Right ventricle myocardium inferior (tissue), 1 donor: ENCODE measurements around the gene CD63. TPM values are rescaled to one million over a fixed set of nuclear protein-coding genes. Genes with fewer than 3 reads are reported as not detected.

Experiments
- ATAC-seq: fragments of 200-7000 bp; cut with Tn5 transposase; one replicate; pipeline ENCODE4 v1.9.1; 2020; ENCODE audit warnings: mild to moderate bottlenecking, moderate library complexity
- DNase-seq: peaks from one replicate; pipeline ENCODE4 v3.0.0; 2021; ENCODE audit errors: missing footprints
- intact Hi-C: fragments of 100-400 bp; cut with DNase I; formaldehyde crosslinking; loops from one replicate; pipeline ENCODE4 v1.11.0; 2022
- total RNA-seq: library from RNA; stranded (reverse); fragmentation: NEBNext Ultra II Directional; extraction: Animal tissue kit (Norgen Biotek cat#: 25700); gene quantifications from one replicate; pipeline ENCODE4 v1.2.1, GENCODE V29; 2021
- donor health status: DM: no; HTN: yes; CAD: no; lungs with severe emphysema.

CD63 gene
- total RNA-seq, 1 donor from 2014 or later: 790 TPM

DNA sequence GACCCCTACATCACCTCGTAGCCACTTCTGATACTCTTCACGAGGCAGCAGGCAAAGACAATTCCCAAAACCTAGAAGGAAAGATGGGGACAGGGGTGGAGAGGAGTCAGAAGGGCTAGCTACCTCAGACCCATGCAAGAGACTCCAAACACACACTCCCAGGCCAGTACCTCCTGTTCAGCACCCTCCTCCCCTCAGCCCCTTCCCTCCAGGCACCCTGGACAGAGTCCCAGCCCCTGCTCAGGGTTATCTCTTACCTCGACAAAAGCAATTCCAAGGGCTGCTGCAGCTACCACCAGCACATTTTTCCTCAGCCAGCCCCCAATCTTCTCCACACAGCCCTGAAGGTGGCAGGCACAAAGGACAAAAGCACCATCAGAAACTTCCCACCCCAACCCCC lies 3.3 kb downstream of the CD63 start:
- intact Hi-C loops: no loop called here
- DNase-seq (no peak), ATAC-seq (no peak)

DNA sequence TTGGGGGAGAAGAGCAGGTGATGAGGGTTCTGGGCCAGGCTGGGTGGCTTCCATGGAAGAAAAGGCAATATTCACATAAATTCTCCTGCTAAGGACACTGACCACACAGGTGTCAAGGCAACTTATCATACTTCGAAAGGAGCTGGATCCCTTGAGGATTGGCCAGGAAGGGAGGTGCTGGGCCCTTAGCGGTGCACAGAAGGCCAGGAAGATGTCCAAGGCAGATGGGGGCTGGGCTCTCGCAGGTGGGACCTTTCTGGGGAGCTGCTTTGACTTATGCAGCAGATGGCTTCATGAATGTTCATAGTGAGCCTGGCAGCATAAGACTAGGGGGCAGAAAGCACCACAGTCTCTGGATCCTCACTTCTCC lies 3.9 kb downstream of the CD63 start:
- DNase-seq (no peak), ATAC-seq (no peak)
- intact Hi-C loops: loop anchor here (5.0 kb wide), 1 partner anchor 43 kb away; a partner anchor contains a TSS

DNA sequence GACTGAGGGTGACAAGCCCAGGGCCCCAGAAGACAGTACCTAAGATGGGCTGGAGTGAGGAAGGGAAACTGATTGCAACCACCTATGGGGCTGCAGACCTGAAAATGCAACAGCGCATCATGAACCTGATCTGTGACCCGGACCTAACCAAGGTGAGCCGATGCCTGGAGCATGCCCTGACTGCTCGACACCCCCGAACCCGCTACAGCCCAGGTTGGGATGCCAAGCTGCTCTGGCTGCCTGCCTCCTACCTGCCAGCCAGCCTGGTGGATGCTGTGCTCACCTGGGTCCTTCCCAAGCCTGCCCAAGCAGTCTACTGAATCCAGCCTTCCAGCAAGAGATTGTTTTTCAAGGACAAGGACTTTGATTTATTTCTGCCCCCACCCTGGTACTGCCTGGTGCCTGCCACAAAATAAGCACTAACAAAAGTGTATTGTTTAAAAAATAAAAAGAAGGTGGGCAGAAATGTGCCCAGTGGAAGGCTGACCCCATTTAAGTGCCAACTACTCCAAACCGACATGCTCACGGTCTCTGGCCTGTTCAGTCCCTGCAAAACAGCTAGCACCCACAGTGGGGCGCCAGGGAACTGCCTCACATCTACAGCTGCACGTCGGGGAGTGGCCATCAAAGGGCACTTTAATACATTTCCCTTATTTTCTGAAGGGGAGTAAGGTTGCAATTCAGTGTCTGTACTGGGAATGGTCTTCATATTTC lies 4.4 kb downstream of the CD63 start:
- DNase-seq (peak; percentile 89), ATAC-seq (no peak)
- intact Hi-C loops: loop anchor here (5.0 kb wide), 1 partner anchor 42 kb away; a partner anchor contains a TSS

DNA sequence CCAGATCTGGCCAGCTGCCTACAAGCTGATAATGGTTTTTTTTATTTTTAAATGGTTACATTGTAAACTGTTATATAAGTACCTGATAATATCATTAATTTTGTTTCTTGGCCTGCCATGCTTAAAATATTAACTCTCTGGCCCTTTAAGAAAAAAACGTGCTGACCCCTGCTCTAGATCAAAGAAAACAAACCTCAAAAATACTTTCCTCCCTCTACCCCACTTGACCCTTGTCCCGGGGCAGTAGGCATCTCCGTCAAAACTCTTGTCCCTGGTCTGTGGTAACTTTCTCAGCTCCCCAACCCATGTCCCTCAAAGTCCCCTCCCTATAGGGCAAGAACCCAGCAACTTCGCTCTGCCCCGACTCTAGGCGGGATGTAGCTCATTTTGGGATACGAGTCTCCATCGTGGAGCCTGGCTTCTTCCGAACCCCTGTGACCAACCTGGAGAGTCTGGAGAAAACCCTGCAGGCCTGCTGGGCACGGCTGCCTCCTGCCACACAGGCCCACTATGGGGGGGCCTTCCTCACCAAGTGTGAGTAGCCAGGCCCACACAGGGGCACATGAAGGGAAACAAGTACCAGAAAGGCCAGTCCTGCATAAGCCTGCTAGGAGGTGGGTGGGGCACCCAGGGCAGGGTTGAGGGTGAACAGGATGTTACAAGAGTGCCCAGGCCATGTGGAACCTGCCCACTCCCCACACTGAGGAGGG lies 5.1 kb downstream of the CD63 start:
- intact Hi-C loops: loop anchor here (5.0 kb wide), 1 partner anchor 41 kb away; a partner anchor contains a TSS
- DNase-seq (no peak), ATAC-seq (no peak)

DNA sequence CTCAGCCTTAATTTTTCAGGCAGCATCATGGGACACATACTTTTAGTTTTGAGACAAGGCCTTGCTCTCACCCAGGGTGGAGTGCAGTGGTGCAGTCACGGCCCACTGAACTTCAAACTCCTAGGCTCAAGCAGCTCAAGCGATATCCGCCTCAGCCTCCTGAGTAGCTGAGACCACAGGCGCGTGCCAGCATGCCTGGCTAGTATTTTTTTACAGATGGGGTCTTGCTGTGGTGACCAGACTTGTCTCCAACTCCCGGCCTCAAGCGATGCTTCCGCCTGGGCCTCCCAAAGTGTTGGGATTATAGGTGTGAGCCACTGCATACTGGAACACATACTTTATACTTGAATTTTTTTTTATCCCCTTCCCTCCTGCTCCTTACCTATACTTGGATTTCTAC lies 5.9 kb downstream of the CD63 start:
- no peak for ATAC-seq
- DNase-seq: no peak
- intact Hi-C loops: loop anchor here (5.0 kb wide), 1 partner anchor 41 kb away; a partner anchor contains a TSS

DNA sequence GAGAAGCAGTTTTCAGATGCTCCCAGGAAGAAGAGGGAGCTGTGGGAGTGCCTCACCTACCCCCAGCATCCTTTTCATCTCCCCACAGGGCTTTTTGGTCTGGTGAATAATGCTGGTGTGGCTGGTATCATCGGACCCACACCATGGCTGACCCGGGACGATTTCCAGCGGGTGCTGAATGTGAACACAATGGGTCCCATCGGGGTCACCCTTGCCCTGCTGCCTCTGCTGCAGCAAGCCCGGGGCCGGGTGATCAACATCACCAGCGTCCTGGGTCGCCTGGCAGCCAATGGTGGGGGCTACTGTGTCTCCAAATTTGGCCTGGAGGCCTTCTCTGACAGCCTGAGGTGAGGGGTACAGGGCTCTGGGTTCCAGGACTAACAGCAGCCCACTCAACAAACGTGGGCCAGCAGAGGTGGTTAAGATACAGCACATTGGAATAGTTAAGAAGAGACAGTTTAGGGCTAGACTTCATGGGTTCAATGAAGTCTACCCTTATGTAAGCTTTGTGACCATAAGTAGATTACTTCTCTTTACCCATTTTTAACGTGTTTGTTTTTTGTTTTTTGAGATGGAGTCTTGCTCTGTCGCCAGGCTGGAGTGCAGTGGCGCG lies 7.1 kb downstream of the CD63 start:
- intact Hi-C loops: loop anchor here (2.0 to 5.0 kb wide), 2 partner anchors 15 to 39 kb away; partner anchors contain the start of gene ITGA7
- DNase-seq (no peak), ATAC-seq (no peak)

DNA sequence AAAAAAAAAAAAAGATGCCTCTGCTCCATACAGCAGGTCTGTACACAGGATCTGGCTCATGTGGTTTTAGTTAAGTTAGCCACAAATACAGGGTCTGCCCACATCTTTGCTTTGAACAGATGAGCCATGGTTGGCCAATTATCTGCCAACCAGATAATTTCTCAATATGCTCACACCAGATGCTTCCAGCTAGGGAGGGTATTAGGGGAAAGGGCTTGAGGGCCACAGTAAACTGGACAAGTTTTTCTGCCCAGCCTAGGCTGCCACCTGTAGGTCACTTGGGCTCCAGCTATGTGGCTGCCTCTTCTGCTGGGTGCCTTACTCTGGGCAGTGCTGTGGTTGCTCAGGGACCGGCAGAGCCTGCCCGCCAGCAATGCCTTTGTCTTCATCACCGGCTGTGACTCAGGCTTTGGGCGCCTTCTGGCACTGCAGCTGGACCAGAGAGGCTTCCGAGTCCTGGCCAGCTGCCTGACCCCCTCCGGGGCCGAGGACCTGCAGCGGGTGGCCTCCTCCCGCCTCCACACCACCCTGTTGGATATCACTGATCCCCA lies 7.8 kb downstream of the CD63 start:
- peak; percentile 79 for DNase-seq
- peak; percentile 43 for ATAC-seq
- intact Hi-C loops: loop anchor here (2.0 to 5.0 kb wide), 2 partner anchors 14 to 39 kb away; partner anchors contain the start of gene ITGA7

DNA sequence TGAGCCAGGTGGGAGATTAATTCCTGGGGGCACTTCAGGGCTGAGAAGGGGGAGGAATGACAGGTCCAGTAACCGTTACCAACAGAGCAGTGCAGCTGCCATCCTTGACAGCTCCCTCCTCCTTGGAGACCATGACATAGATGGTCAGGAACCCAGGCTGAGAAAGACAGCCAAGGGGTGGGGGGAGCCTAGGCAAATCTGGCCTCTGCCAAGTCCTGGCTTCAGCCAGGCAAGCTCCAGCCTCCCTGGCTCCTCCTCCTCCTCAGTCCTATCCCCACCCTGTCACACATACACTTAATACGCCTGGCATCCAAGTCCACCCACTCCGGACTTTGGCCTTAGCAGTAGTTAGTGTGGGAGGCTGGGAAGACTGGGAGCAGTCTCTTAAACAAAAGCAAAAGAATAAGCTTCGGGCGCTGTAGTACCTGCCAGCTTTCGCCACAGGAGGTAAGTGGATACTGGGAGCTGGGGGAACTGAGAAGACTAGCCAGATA lies 8.7 kb downstream of the CD63 start, which contains the start of gene RDH5:
Gene RDH5 (plus strand): TSS at position 323 of the 494 bp plus-strand sequence. CDS start 792 bp downstream, outside the sequence.
- ATAC-seq: peak; percentile 65
- intact Hi-C loops: loop anchor here (2.0 to 5.0 kb wide), 2 partner anchors 13 to 38 kb away; partner anchors contain the start of gene ITGA7
- DNase-seq: no peak

DNA sequence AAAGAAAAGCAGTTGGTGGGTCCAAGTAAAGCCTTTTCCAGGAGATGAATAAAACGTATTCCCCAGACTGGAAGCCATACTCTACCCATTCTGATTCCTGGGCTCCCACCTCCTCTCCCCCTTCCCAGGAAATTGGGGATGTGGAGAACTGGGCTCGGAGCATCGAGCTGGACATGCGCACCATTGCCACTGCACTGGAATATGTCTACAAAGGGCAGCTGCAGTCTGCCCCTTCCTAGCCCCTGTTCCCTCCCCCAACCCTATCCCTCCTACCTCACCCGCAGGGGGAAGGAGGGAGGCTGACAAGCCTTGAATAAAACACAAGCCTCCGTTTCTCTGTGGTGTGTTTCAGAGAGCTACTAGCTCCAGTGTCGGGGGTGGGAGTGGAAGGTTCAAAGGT lies 9.4 kb downstream of the CD63 start:
- DNase-seq (no peak), ATAC-seq (no peak)
- intact Hi-C loops: no loop called here

DNA sequence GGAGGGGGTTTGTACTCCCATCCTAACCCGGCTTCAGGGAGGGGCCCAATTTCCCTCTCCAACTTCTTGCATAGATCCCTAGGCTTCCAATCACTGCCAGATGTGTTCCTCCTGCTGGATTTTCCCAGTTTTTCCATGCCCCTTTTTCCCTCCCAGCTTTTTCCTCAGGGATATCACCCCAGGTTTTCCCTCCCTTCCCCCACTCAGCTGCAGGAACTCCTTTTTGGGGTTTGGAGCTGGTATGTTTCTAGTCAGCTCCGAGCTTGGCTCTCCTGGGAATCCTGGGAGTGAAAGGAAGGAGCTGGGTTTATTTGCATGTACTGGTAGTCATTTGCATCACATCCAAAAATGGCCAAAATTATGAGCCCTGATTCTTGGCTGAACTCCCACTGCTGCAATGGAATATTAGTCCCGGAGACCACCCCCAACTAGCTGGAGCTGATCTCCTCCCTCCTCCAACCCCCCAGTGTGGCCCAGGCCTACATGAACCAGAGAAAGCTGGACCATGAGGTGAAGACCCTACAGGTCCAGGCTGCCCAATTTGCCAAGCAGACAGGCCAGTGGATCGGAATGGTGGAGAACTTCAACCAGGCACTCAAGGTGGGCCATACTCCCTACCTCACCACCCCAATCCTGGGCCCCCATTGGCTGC lies 10.1 kb downstream of the CD63 start:
- DNase-seq (no peak), ATAC-seq (no peak)
- intact Hi-C loops: no loop called here

DNA sequence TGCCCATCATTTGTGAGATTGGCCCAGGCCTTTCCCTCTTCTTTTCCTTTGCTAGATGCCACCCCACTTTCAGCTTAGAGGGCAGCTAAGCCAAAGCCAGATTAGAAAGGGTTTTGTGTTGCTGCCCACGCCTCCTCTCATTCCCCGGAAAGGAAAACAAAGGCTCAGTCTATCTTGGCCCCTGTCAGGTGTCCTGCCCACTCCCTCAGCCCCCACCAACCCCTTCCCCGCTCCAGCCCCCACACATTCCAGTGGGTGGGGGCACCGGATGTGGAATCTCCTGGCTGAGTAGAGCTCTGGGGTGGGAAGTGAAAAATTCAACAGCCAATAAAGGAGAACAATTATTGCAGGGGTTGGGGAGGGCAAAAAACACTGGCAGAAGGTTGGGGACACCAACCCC lies 10.8 kb downstream of the CD63 start:
- ATAC-seq (no peak), DNase-seq (no peak)
- intact Hi-C loops: no loop called here

DNA sequence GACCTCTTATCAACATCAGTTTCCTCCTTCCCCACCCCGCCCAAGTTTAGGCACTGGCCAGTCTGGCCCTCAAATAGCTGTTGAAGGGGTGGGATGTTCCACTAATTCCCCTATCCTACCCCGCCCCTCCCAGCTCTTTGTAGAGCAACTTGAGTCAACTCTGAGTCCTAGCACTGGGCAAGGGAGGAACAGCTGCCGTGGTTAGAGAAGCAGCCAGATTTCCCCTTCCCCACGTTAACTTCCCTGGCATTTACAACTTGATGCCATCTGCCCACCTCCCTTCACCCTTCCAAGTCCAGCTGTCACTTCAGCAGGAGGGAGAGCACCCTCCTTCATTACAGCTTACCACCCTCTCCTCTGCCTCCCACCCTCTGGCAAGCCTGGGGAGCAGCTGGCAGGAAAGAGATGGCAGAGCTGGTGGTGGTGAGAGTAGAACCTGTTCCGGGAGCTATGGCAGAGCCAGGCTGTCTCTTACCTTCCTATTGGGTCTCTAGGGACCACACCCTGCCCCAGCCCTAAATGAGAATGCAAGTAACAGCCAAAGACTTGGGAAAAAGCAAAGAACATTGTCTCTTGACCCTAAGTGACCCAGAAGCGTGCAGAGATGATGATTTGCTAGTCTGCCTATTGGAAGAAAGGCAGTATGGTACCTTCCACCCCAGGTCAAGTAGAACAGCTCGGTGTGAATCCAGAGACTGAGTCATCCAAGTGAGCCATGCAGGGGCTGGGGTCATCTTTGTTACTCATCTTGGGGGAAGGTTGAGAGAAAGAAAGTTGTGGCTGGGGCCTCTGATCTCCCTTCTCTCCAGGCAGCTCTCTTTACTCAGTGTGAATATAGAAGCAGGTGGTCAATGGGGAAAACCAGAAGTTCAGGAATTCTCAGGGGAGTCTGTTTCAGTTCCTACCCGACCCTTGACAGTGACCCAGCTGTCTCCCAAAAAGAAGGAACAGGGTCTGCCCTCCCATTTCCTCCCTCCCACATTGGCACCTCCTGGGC lies 11.5 kb downstream of the CD63 start:
- no peak for ATAC-seq
- intact Hi-C loops: no loop called here
- no peak for DNase-seq

DNA sequence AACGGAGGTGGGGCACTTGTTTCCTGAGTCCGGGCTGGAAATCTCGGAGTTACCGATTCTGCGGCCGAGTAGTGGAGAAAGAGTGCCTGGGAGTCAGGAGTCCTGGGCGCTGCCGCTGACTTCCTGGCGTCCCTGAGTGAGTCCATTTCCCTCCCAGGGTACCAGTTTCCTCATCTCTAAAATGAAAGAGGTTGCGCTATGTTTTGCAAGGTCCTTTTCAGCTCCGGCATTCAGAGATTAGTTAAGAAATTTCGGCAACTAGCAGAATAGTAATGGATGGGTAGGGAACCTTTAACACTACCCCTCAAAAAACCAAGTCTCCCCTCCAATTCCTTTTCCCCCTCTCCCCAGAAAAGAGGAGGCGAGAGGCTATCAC lies 12.2 kb downstream of the CD63 start:
- intact Hi-C loops: no loop called here
- ATAC-seq (no peak), DNase-seq (no peak)

DNA sequence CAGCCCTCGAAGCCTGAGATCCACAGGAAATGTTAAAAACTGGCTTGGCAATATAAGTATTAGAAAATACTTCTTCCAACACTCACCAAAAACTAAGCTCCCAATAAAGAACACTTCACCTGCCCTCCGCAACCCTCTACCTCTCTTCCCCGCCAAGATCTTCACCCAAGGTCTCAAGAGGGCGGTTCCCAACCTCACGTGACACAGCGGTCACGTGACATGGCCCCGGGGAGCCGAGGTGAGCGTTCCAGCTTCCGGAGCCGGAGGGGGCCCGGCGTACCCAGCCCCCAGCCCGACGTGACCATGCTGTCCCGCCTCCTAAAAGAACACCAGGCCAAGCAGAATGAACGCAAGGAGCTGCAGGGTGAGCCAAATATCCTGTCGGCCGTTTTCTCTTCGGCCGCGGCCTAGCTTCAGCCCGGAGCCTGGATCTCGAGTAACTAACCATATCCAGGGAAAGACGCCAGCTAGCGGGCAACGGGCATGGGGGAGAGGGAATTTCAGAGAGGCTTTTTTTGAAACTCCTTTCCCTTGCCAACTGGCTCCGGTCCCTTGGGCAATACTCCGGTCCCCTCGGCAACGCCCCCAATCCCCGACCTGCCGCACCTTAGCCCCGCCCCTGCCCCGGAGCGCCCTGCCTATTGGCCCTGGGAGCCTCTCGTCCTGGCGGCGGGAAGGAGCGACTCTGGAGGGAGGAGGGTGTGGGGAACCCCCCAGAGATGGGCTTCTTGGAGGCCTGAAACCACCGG lies 12.8 kb downstream of the CD63 start, which contains the start of gene BLOC1S1:
Gene BLOC1S1 (plus strand): TSS at position 214 of the 749 bp plus-strand sequence. CDS start 6 bp downstream, at position 220.
- peak; percentile 67 for ATAC-seq
- DNase-seq: peak; percentile 95
- intact Hi-C loops: no loop called here

DNA sequence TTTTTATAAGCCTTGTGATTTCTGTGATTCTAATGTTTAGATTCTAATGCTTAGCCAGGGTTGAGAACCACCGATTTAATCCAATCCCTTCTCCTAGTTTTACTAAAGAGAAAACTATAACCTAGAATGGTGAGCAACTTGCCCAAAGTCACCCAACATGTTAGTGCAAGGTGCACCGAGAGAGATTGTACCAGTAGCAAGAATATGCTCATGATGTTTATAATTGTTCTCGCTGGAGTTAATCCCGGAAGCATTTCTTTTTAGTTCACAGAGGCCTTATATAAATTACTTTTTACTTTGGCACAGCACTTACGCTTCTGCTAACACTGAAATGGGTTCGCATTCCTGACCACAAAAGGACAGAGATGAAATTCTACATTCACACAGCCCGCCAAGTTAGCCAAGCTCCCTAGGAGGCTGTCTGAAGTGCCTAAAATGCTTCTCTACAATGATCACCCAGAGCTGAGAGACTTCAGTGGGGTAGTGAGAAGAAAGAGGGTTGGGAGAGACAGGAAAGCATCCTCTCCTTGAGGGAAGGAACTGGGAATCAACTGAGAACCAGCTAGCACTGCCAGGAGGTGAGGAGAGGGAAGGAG lies 13.5 kb downstream of the CD63 start:
- DNase-seq (no peak), ATAC-seq (no peak)
- intact Hi-C loops: no loop called here

DNA sequence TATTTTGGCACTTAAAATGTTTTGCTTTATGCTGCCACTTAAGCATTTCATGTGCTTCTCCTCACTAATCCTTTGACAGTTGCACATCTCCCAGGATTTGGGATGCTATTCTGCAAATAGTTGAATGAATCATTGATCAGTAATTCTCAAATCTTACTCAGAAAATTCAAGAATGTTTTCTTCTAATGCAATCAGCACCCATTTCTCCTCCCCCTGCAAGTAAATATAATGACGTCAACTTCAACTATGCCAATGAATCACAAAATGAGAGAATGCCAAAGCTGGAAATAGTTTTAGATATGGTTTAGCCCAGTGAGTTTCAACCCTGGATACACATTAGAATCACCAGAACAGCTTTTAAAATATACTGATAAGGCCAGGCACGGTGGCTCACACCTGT lies 15.1 kb downstream of the CD63 start:
- intact Hi-C loops: no loop called here
- no peak for ATAC-seq
- no peak for DNase-seq
